Astrocyte (in vitro differentiated cells and primary cell): ENCODE measurements around the gene NEFH. TPM values are rescaled to one million over a fixed set of nuclear protein-coding genes. Genes with fewer than 3 reads are reported as not detected.

Experiments used
- DNase-seq: peaks from one replicate; pipeline ENCODE4 v3.0.0-alpha.2; 2010; ENCODE audit warnings: low read depth
- FAIRE-seq: peaks from 2 replicates; lab custom pipeline; 2011; peaks lifted over from hg19 to GRCh38; lab: Jason Lieb, UNC
- H2AFZ ChIP-seq: 2 replicates; pipeline ENCODE4 v1.6.0; 2012; ENCODE audit warnings: low read depth, low read length, inconsistent platforms
- H3K27ac ChIP-seq: 2 replicates; pipeline ENCODE4 v1.5.1; 2011; ENCODE audit warnings: low read depth, low read length, inconsistent platforms
- H3K27me3 ChIP-seq: 2 replicates; pipeline ENCODE4 v1.6.0; 2011; ENCODE audit warnings: low read length, inconsistent platforms; ENCODE audit not compliant: insufficient read depth
- H3K36me3 ChIP-seq: 2 replicates; pipeline ENCODE4 v1.5.1; 2011; ENCODE audit warnings: low read length, inconsistent platforms; ENCODE audit not compliant: insufficient read depth
- H3K4me1 ChIP-seq: 2 replicates; pipeline ENCODE4 v1.5.1; 2011; ENCODE audit warnings: low read length, inconsistent platforms; ENCODE audit not compliant: insufficient read depth
- H3K4me2 ChIP-seq: 2 replicates; pipeline ENCODE4 v1.6.0; 2012; ENCODE audit warnings: low read length, inconsistent platforms
- H3K4me3 ChIP-seq: 2 replicates; pipeline ENCODE4 v1.5.1; 2011; ENCODE audit warnings: low read depth, mild to moderate bottlenecking, low read length, inconsistent platforms; ENCODE audit not compliant: insufficient read depth
- H3K79me2 ChIP-seq: 2 replicates; pipeline ENCODE4 v1.6.0; 2012; ENCODE audit warnings: mild to moderate bottlenecking, low read length, inconsistent platforms; ENCODE audit not compliant: insufficient read depth
- H3K9ac ChIP-seq: 2 replicates; pipeline ENCODE4 v1.6.0; 2012; ENCODE audit warnings: mild to moderate bottlenecking, low read length, inconsistent platforms
- H3K9me3 ChIP-seq: 2 replicates; pipeline ENCODE4 v1.5.1; 2012; ENCODE audit warnings: low read depth, mild to moderate bottlenecking, low read length, inconsistent platforms; ENCODE audit not compliant: insufficient read depth
- H4K20me1 ChIP-seq: 2 replicates; pipeline ENCODE4 v1.6.0; 2012; ENCODE audit warnings: low read length, inconsistent platforms; ENCODE audit not compliant: insufficient read depth
- H3K27ac Mint-ChIP-seq: one replicate; pipeline ENCODE4 v1.8.0; 2021; ENCODE audit warnings: mild to moderate bottlenecking, mixed read lengths; ENCODE audit not compliant: unreplicated experiment
- H3K27me3 Mint-ChIP-seq: one replicate; pipeline ENCODE4 v1.8.0; 2021; ENCODE audit warnings: low read depth, mixed read lengths; ENCODE audit not compliant: unreplicated experiment
- H3K36me3 Mint-ChIP-seq: one replicate; pipeline ENCODE4 v1.8.0; 2021; ENCODE audit warnings: low read depth, mixed read lengths; ENCODE audit not compliant: unreplicated experiment
- H3K4me1 Mint-ChIP-seq: one replicate; pipeline ENCODE4 v1.8.0; 2021; ENCODE audit warnings: low read depth, mixed read lengths; ENCODE audit not compliant: unreplicated experiment
- H3K4me3 Mint-ChIP-seq: one replicate; pipeline ENCODE4 v1.8.0; 2021; ENCODE audit warnings: mild to moderate bottlenecking, moderate library complexity, mixed read lengths; ENCODE audit not compliant: unreplicated experiment
- H3K9me3 Mint-ChIP-seq: one replicate; pipeline ENCODE4 v1.8.0; 2021; ENCODE audit warnings: mild to moderate bottlenecking, mixed read lengths; ENCODE audit not compliant: unreplicated experiment
- EZH2 ChIP-seq: IDR thresholded peaks from 2 replicates; pipeline ENCODE4 v1.6.1; 2012; ENCODE audit warnings: mild to moderate bottlenecking, low read length, inconsistent platforms; ENCODE audit not compliant: insufficient read depth
- total RNA-seq: library from RNA; stranded (reverse); gene quantifications from 2 replicates; pipeline ENCODE4 v1.2.1, GENCODE V29; 2021
- TF ChIP-seq, protein P1 (sequence below): IDR thresholded peaks from 2 replicates; pipeline ENCODE4 v1.5.1; 2011; ENCODE audit warnings: low read depth, mild to moderate bottlenecking, inconsistent platforms, low read length, moderate library complexity; ENCODE audit not compliant: insufficient read depth

The NEFH gene
- total RNA-seq, 1 donor from 2014 or later = 3.1 TPM

DNA sequence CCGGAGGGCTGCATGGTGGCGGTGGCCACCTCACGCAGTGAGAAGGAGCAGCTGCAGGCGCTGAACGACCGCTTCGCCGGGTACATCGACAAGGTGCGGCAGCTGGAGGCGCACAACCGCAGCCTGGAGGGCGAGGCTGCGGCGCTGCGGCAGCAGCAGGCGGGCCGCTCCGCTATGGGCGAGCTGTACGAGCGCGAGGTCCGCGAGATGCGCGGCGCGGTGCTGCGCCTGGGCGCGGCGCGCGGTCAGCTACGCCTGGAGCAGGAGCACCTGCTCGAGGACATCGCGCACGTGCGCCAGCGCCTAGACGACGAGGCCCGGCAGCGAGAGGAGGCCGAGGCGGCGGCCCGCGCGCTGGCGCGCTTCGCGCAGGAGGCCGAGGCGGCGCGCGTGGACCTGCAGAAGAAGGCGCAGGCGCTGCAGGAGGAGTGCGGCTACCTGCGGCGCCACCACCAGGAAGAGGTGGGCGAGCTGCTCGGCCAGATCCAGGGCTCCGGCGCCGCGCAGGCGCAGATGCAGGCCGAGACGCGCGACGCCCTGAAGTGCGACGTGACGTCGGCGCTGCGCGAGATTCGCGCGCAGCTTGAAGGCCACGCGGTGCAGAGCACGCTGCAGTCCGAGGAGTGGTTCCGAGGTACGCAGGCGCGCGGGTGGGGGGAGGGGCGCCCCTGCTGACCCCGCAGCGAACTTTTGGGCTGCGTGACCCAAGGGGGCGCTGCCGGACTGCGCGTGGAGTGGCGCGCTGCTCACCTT is 670 bp downstream of the NEFH start:
- H2AFZ ChIP-seq = peak overlapping the region; percentile 73
- Mint-ChIP-seq H3K36me3 (peaks cover 5% of the 10 kb centered on the region), H3K4me1 (peaks cover 13% of the 10 kb centered on the region), H3K27ac (no peak overlapping the region), H3K9me3 (peaks cover 11% of the 10 kb centered on the region), H3K27me3 (peaks cover 58% of the 10 kb centered on the region), H3K4me3 (peak overlapping the region; percentile 76)
- peaks cover 29% of the 10 kb centered on the region for H4K20me1 ChIP-seq
- TF ChIP-seq EZH2 = peak; percentile 79
- TF ChIP-seq, protein P1, sequence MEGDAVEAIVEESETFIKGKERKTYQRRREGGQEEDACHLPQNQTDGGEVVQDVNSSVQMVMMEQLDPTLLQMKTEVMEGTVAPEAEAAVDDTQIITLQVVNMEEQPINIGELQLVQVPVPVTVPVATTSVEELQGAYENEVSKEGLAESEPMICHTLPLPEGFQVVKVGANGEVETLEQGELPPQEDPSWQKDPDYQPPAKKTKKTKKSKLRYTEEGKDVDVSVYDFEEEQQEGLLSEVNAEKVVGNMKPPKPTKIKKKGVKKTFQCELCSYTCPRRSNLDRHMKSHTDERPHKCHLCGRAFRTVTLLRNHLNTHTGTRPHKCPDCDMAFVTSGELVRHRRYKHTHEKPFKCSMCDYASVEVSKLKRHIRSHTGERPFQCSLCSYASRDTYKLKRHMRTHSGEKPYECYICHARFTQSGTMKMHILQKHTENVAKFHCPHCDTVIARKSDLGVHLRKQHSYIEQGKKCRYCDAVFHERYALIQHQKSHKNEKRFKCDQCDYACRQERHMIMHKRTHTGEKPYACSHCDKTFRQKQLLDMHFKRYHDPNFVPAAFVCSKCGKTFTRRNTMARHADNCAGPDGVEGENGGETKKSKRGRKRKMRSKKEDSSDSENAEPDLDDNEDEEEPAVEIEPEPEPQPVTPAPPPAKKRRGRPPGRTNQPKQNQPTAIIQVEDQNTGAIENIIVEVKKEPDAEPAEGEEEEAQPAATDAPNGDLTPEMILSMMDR = no peak
- no peak overlapping the region for H3K27ac ChIP-seq
- no peaks in the 10 kb centered on the region for H3K79me2 ChIP-seq
- H3K36me3 ChIP-seq = no peaks in the 10 kb centered on the region
- peaks cover 8% of the 10 kb centered on the region for H3K9me3 ChIP-seq
- H3K4me1 ChIP-seq = peaks cover 11% of the 10 kb centered on the region
- H3K4me3 ChIP-seq = peak overlapping the region; percentile 34
- FAIRE-seq (no peak), DNase-seq (peak; percentile 37)
- no peak overlapping the region for H3K9ac ChIP-seq
- peak overlapping the region; percentile 78 for H3K4me2 ChIP-seq
- H3K27me3 ChIP-seq = peaks cover 45% of the 10 kb centered on the region

DNA sequence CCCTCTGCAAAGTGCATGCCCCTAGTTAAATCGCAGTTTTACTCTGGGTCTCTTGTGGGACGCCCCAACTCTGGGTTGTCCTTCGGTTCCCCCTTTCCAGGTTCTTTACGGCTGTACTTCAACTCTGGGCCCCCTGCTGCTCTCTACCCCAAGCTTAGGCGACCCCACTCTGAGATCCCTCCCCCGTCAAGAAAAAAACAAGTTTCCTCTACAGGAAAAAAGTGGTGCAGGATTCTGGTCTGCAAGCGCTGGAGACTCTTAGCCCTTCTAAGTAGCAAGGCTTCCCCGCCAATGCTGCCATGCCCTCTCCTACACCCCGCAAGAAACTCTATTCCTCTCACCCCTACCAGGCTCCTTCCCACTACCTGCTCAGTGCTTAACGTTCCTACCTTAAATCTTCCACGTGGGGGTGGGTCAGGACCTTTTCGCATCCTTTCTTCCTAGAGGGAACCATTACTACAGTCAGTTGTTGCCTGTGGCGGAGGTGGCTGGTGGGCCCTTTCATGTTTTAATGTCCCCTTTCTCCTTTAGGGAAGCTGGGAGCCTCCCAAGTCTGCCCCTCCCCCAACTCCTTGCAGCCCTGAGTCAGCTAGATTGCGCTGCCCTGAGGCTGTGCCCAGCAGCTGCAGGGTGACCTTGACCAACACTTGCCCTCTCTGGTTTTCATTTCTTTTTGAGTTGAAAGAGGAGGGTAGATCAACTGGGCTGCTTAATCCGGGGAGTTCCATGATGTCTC is 1.4 kb downstream of the NEFH start:
- peaks cover 56% of the 10 kb centered on the region for H3K27me3 Mint-ChIP-seq
- peaks cover 45% of the 10 kb centered on the region for H3K27me3 ChIP-seq
- TF ChIP-seq EZH2 = no peak
- TF ChIP-seq, protein P1 = no peak
- peaks cover 6% of the 10 kb centered on the region for H3K36me3 Mint-ChIP-seq
- peaks cover 11% of the 10 kb centered on the region for H3K9me3 Mint-ChIP-seq
- peak overlapping the region; percentile 26 for H3K27ac Mint-ChIP-seq
- H3K27ac ChIP-seq = no peak overlapping the region
- no peaks in the 10 kb centered on the region for H3K36me3 ChIP-seq
- no peak for DNase-seq
- H3K9ac ChIP-seq = no peak overlapping the region
- no peak for FAIRE-seq
- H2AFZ ChIP-seq = peak overlapping the region; percentile 73
- H3K4me1 Mint-ChIP-seq = peaks cover 13% of the 10 kb centered on the region
- peak overlapping the region; percentile 76 for H3K4me3 Mint-ChIP-seq
- peaks cover 11% of the 10 kb centered on the region for H3K4me1 ChIP-seq
- H3K79me2 ChIP-seq = no peaks in the 10 kb centered on the region
- H3K9me3 ChIP-seq = peaks cover 8% of the 10 kb centered on the region
- H4K20me1 ChIP-seq = peaks cover 24% of the 10 kb centered on the region
- H3K4me3 ChIP-seq = peak overlapping the region; percentile 34
- peak overlapping the region; percentile 78 for H3K4me2 ChIP-seq
